Cardiac septum (tissue), 1 donor: ENCODE results near the gene SEPTIN8. TPM values are rescaled to one million over a fixed set of nuclear protein-coding genes. Genes with fewer than 3 reads are reported as not detected.

ENCODE experiments used
- DNase-seq: peaks from one replicate; pipeline ENCODE4 v3.0.0-alpha.2; 2020; ENCODE audit warnings: low spot score
- intact Hi-C: fragments of 100-400 bp; cut with DNase I; formaldehyde crosslinking; loops from one replicate; pipeline ENCODE4 v1.14.0; 2022
- long read RNA-seq: library from polyadenylated mRNA; unstranded; transcript quantifications from one replicate; pipeline ENCODE4 v2.0.0, GENCODE V29; 2021
- total RNA-seq: library from RNA; stranded (reverse); fragmentation: NEBNext Ultra II Directional; extraction: Animal tissue kit (Norgen Biotek cat#: 25700); gene quantifications from one replicate; pipeline ENCODE4 v1.2.1, GENCODE V29; 2021
- donor health status: DM: no; HTN: no; CAD: no.

SEPTIN8 gene
- total RNA-seq: 45.2 TPM
- long read RNA-seq, full-length matches to known transcripts: 34 of 75 reads
- long read RNA-seq, partial matches to known transcripts: 9 of 75 reads
- long read RNA-seq, other reads (novel, unspliced or antisense): 32 of 75 reads

DNA sequence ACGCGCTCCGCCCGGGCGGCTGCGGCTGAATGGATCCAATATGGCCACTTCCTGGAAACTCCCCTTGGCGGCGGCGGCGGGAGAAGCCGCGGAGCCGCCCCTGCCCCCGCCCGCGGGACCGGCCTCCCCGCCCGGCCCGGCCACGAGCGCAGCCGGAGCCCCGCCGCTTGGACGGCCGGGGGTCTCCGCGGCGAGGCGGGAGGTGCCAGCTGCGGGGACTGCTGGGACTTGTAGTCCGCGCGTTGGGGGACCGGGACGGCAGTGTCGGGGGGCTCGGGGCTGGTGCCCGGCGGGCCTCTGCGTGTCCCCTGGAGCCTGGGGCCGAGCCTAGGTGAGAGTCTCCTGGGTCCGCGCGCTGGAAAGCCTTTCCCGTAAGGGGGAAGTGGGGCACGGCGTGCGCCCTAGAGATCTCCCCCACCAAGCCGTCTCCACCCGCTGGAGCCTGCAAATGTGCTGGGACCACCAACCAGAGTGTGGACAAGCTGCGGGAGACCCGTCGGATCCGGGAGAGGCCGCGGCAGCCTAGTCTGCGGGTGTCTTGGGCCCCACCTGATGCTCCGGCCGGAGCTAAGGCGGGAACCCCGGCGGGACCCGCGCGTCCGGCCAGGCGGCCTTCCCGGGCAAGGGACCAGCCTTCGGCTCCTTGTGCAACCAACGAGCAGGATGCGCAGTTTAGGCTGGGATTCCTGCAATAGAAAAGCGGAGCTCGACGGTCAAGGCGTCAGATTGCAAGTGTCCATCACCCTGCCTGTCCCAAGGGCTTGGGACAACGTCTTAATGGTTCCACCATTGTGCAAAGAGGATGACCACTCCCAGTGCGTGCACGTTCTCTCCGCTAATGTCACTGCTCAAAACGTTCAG lies at the start of gene SEPTIN8:
Gene SEPTIN8, minus strand, starts transcription at position 31 of the 861 bp plus-strand sequence. CDS start 102 bp downstream, outside the sequence.
- intact Hi-C loops: loop anchor here (5.0 to 10.0 kb wide), 3 partner anchors 40 to 87 kb away; partner anchors contain the start of genes GDF9, KIF3A and UQCRQ
- DNase-seq: peak; percentile 78

DNA sequence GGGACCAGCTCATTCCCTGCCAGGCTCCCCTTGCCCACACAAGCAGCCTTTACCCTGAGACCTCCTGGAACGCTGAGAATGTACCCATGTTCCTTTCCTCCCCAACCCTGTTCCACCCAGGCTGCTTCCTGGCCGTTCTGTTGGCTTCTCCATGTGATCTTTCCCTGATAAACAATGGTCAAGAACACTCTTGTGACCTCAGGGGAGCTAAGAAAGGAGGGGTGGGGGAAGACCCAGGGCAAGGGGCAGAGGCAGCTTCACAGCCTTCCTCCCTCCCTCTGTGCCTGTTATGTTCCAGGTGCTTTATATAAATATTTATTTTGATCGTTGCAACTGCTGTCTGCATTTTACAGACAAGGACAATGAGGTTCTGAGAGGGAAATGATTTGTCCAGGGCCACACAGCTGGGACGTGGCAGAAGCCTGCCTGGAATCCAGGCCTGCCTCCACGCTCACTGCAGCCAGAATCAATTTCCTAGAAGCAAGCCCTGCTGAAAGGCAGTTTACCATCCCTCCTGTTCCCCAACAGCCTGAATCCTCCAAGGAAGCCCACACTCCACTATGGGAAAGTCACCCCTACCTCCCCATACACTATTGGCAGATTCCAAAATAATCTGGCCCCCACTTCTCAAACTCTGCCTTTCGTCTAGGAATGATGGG lies 49.5 kb upstream of the SEPTIN8 start:
- intact Hi-C loops: loop anchor here (5.0 kb wide), 1 partner anchor 136 kb away; the partner anchor contains the start of gene AFF4

DNA sequence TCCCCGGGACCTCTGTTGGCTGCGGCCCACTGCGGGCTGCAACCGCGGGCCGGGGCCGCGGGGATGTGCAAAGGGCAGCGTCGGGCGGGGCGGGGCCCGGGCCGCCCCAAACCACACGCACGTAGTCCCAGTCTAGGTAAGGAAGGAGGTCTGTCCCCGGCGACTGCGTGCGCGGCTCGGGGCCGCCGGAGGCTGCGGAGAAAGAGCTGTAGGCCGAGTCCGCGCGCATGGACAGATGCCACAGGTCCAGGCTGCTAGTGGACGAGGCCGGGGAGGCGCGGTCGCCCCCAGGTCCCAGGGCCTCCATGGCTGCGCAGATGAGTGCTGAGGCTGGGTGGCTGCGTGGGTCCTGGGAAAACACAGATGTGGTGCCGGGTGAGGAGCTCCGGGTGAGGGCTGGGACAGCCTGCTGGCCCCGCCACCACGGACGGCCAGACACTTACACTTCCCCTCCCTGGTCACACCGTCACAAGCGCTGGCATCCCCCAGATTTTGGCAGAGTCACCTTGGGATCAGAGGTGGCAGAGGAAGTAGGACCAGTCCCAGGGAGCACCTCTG lies 48.9 kb upstream of the SEPTIN8 start:
- intact Hi-C loops: loop anchor here (5.0 kb wide), 1 partner anchor 136 kb away; the partner anchor contains the start of gene AFF4

More for the DNA sequence above, 49.5 kb upstream of the SEPTIN8 start:
- DNase-seq: no peak

DNA sequence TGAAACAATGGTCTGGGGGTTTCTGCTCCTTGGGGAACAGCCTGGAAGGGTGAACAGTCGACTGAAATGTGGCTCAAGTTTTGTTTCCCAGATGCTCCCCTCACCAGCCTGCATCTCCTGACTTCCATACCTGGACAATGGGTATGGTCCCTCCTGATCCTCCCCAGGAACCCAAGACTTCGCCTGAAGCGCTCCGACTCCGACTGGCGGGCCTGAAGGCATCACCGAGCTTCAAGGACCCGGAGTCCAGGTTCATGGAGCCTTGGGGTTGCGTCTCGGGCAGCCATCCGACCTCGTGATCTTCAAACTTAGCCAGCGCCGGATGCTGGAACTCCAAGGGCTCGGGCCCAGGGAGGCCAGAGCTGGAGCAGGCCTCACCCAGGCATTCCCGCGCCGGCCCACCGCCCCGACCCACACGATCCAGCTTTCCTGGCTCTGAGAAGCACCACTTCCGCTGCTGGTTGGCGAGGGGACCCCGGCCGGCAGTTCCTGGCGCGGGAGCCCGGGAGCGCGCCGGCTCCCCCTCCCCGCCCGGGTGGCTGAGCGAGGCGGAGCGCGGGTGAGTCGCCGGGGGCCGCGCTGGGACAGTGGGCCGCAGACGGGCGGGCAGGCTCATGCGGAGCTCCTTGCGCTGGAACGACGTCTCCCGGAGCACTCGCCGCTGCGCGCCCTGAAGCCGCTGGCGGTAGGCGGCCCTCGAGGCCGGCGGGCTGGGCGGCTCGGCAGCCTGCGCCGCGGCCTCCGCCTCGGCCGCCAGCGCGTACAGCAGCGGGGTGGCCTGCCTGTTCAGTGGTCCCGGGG lies 48.2 kb upstream of the SEPTIN8 start:
- no peak for DNase-seq
- intact Hi-C loops: loop anchor here (5.0 kb wide), 1 partner anchor 137 kb away; the partner anchor contains the start of gene AFF4

More for the DNA sequence above, 48.9 kb upstream of the SEPTIN8 start:
- no peak for DNase-seq

- intact Hi-C loops: loop anchor here (5.0 kb wide), 3 partner anchors 47 to 437 kb away; partner anchors contain the start of gene SEPTIN8
- no peak for DNase-seq
These were observed 47.4 kb upstream of the SEPTIN8 start for GRCh38 chr5:132824426-132824825.

GRCh38 chr5:132823481-132824050 lies 46.5 kb upstream of the SEPTIN8 start:
- intact Hi-C loops: loop anchor here (5.0 kb wide), 3 partner anchors 46 to 436 kb away; partner anchors contain the start of gene SEPTIN8

GRCh38 chr5:132822650-132823480 lies 45.8 kb upstream of the SEPTIN8 start:
- intact Hi-C loops: loop anchor here (5.0 kb wide), 3 partner anchors 46 to 436 kb away; partner anchors contain the start of gene SEPTIN8
- DNase-seq: no peak

More at GRCh38 chr5:132823481-132824050, 46.5 kb upstream of the SEPTIN8 start:
- DNase-seq: no peak

GRCh38 chr5:132821791-132822190 lies 44.8 kb upstream of the SEPTIN8 start:
- intact Hi-C loops: loop anchor here (2.0 to 5.0 kb wide), 4 partner anchors 44 to 434 kb away; partner anchors contain the start of gene SEPTIN8
- no peak for DNase-seq

DNA sequence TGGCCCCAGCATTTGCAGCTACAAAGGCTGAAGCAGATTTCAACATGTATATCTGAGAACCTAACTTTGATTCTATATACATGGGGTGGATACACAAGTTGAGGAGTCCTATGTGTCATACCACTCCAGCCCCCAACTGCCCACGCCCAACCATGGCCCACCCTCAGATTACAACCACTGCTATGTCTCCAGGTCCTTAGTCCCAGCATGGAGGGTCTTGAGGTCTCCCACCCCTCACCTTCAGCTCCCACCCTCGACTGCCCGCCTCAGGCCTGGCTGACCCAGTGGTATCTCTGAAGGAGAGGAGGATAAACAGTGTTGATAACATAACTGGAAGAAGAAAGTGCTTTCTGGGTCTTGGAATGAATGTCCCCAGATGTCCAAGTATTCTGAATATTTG lies 44.3 kb upstream of the SEPTIN8 start:
- no peak for DNase-seq
- intact Hi-C loops: loop anchor here (2.0 to 5.0 kb wide), 4 partner anchors 44 to 434 kb away; partner anchors contain the start of gene SEPTIN8

GRCh38 chr5:132820162-132820754 lies 43.2 kb upstream of the SEPTIN8 start:
- DNase-seq: peak; percentile 92
- intact Hi-C loops: loop anchor here (2.0 to 5.0 kb wide), 4 partner anchors 43 to 433 kb away; partner anchors contain the start of gene SEPTIN8

GRCh38 chr5:132819468-132819867 lies 42.4 kb upstream of the SEPTIN8 start:
- DNase-seq: no peak
- intact Hi-C loops: no loop called here

- no peak for DNase-seq
- intact Hi-C loops: no loop called here
These were observed 40.0 kb upstream of the SEPTIN8 start for GRCh38 chr5:132817011-132817410.

DNA sequence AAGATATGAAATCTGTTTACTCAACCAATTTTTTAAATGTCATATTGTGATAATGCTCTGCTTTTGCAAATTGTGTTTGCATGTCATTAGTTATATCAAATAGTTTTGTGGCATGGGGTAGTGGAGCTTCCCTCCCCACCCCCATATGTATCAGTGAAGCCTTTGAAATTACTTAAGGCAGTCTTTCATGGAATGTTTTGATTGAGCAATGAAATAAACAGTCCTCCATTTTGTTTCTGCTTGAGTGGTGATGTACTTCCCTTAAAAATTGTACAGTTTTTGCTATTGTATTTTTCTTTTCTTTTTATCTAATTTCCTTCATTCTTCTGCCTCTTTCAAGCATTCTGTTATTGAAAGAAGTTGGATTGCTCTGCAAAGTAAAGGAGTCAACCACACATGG lies 39.5 kb upstream of the SEPTIN8 start:
- DNase-seq: no peak
- intact Hi-C loops: no loop called here

- intact Hi-C loops: no loop called here
- no peak for DNase-seq
These were observed 39.0 kb upstream of the SEPTIN8 start for GRCh38 chr5:132816083-132816482.

- DNase-seq: no peak
- intact Hi-C loops: no loop called here
These were observed 38.4 kb upstream of the SEPTIN8 start for GRCh38 chr5:132815454-132815853.

GRCh38 chr5:132814503-132815294 lies 37.7 kb upstream of the SEPTIN8 start:
- intact Hi-C loops: no loop called here
- no peak for DNase-seq
